ENCODE results near the gene EFNA4.

The EFNA4 gene

DNA sequence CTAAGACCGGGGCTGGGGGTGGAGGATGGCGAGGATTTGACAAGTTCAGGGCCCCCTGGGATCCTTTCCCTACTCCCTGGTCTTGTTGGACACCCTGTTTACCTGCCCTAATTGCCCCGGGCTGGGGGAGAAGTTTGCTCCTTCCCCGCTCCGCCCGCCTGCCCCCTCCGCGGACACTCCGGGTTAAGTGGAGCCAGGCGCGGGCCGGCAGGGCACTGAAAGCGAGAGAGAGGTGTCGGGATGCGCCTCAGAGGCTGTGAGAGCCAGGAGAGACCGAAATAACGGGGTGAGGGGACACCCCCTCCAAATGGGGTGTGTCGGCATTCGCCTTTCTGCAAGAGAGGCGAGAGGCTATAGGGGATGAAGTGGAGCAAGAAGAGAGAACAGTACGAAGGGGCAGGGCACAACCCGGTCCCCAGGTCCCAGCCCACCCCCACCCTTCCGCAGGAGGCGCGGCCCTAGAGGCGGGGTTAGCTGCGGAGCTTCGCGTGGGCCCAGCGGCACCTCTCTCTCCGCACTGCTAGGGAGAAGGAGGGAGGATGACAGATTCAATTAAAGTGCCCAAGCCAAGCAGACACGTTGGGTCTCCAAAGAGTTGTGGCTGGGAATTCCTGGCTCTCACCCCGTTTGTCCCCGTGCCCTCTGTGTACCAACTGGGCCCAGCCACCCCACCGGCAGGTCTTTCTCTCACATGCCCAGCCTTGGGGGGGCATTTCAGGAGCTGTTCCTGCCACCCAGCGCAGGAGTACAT lies 18.9 kb downstream of the EFNA4 start:
- Histone ChIP-seq H3K36me3 (ENCODE audit: control insufficient read depth, insufficient read depth, low read length) (no peaks in the 10 kb centered on the region), H3K27me3 (ENCODE audit: control insufficient read depth, insufficient read depth, low read length) (peaks cover 57% of the 10 kb centered on the region), H3K4me3 (ENCODE audit: low read length) (peak overlapping the region; percentile 19), H3K4me1 (ENCODE audit: control insufficient read depth, insufficient read depth, low read length) (peaks cover 79% of the 10 kb centered on the region), H3K9me3 (ENCODE audit: control insufficient read depth, low read length) (no peaks in the 10 kb centered on the region), H3K9ac (ENCODE audit: low read length) (peak overlapping the region; percentile 18)

GRCh38 chr1:155083052-155083541 lies 19.6 kb downstream of the EFNA4 start:
- peak overlapping the region; percentile 18 for H3K9ac ChIP-seq (ENCODE audit: low read length)
- H3K4me1 ChIP-seq (ENCODE audit: control insufficient read depth, insufficient read depth, low read length): peaks cover 73% of the 10 kb centered on the region
- no peaks in the 10 kb centered on the region for H3K36me3 ChIP-seq (ENCODE audit: control insufficient read depth, insufficient read depth, low read length)
- peaks cover 57% of the 10 kb centered on the region for H3K27me3 ChIP-seq (ENCODE audit: control insufficient read depth, insufficient read depth, low read length)
- H3K9me3 ChIP-seq (ENCODE audit: control insufficient read depth, low read length): no peaks in the 10 kb centered on the region
- H3K4me3 ChIP-seq (ENCODE audit: low read length): peak overlapping the region; percentile 19

- Histone ChIP-seq H3K4me1 (ENCODE audit: control insufficient read depth, insufficient read depth, low read length) (peaks cover 67% of the 10 kb centered on the region), H3K4me3 (ENCODE audit: low read length) (peak overlapping the region; percentile 87), H3K9ac (ENCODE audit: low read length) (peak overlapping the region; percentile 75), H3K27me3 (ENCODE audit: control insufficient read depth, insufficient read depth, low read length) (peaks cover 56% of the 10 kb centered on the region), H3K36me3 (ENCODE audit: control insufficient read depth, insufficient read depth, low read length) (no peaks in the 10 kb centered on the region), H3K9me3 (ENCODE audit: control insufficient read depth, low read length) (no peaks in the 10 kb centered on the region)
These were observed 20.6 kb downstream of the EFNA4 start for GRCh38 chr1:155083865-155084721.

DNA sequence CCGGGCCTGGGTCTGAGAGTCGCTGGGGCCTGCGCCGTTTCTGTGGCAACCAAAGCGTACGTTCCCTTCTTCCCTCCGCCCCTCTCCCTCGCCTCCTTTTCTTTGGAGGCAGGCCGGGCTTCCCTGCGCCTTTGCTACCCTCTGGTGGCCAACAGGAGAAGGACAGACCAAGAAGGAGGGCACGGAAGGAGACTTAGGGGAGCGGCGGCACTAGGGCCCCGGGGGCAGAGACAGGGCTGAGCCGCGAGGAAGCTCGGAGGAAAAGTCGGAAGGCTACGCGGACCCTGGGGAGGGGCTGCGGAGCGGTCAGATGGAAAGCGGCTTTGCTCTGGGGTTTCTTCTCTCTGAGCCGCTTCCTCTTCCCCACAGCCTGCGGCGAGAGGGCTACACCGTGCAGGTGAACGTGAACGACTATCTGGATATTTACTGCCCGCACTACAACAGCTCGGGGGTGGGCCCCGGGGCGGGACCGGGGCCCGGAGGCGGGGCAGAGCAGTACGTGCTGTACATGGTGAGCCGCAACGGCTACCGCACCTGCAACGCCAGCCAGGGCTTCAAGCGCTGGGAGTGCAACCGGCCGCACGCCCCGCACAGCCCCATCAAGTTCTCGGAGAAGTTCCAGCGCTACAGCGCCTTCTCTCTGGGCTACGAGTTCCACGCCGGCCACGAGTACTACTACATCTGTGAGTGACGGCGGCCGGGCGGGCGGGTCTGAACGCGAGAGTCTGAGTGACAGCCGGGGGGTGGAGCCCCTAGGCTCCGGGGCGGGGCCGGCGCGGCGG lies 21.4 kb downstream of the EFNA4 start:
- Histone ChIP-seq H3K9me3 (ENCODE audit: control insufficient read depth, low read length) (no peaks in the 10 kb centered on the region), H3K4me1 (ENCODE audit: control insufficient read depth, insufficient read depth, low read length) (peaks cover 59% of the 10 kb centered on the region)

DNA sequence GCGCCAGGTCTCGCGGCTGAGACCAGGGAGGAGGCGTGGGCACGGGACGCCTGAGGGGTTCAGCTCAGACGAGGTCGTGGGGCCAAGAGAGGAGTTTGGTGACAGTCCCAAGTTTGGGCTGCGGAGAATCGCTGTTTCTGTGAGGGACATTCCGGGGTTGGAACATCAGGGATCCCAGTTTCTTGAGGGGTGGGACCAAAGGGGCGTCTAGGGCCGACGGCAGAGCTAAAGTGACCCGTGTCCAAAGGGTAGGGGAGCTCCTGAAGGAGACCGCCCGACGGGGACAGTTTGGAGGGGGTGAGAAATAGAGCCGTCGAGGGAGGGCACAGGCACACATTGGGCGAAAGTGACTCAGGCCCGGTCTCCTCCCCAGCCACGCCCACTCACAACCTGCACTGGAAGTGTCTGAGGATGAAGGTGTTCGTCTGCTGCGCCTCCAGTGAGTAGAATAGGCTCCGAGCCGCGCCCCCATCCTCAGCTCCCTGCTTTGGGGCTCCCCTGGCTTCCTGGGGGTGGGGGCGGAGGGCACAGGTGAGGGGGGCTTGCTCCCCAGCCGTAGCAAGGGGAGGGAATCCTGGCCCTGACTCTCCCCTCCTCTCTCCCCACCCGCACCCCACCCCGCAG lies 22.1 kb downstream of the EFNA4 start:
- H3K36me3 ChIP-seq (ENCODE audit: control insufficient read depth, insufficient read depth, low read length): no peaks in the 10 kb centered on the region
- H3K4me1 ChIP-seq (ENCODE audit: control insufficient read depth, insufficient read depth, low read length): peaks cover 52% of the 10 kb centered on the region
- no peaks in the 10 kb centered on the region for H3K9me3 ChIP-seq (ENCODE audit: control insufficient read depth, low read length)
- peak overlapping the region; percentile 77 for H3K9ac ChIP-seq (ENCODE audit: low read length)
- peaks cover 41% of the 10 kb centered on the region for H3K27me3 ChIP-seq (ENCODE audit: control insufficient read depth, insufficient read depth, low read length)
- H3K4me3 ChIP-seq (ENCODE audit: low read length): peak overlapping the region; percentile 87

More for the DNA sequence above, 21.4 kb downstream of the EFNA4 start:
- peak overlapping the region; percentile 77 for H3K9ac ChIP-seq (ENCODE audit: low read length)
- no peaks in the 10 kb centered on the region for H3K36me3 ChIP-seq (ENCODE audit: control insufficient read depth, insufficient read depth, low read length)
- H3K27me3 ChIP-seq (ENCODE audit: control insufficient read depth, insufficient read depth, low read length): peaks cover 48% of the 10 kb centered on the region
- H3K4me3 ChIP-seq (ENCODE audit: low read length): peak overlapping the region; percentile 87

DNA sequence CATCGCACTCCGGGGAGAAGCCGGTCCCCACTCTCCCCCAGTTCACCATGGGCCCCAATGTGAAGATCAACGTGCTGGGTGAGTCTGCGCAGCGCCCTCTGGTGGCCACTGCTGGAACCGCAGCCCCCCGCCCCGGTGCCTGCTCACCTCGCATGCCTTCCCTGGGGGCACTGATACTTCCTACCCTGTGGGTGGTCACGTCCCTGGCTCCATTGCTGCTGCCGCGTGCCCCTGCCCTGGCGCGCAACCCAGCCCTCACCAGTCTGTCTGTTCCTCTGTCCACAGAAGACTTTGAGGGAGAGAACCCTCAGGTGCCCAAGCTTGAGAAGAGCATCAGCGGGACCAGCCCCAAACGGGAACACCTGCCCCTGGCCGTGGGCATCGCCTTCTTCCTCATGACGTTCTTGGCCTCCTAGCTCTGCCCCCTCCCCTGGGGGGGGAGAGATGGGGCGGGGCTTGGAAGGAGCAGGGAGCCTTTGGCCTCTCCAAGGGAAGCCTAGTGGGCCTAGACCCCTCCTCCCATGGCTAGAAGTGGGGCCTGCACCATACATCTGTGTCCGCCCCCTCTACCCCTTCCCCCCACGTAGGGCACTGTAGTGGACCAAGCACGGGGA lies 22.7 kb downstream of the EFNA4 start:
- Histone ChIP-seq H3K27me3 (ENCODE audit: control insufficient read depth, insufficient read depth, low read length) (peaks cover 34% of the 10 kb centered on the region), H3K4me1 (ENCODE audit: control insufficient read depth, insufficient read depth, low read length) (peaks cover 48% of the 10 kb centered on the region), H3K36me3 (ENCODE audit: control insufficient read depth, insufficient read depth, low read length) (no peaks in the 10 kb centered on the region), H3K9me3 (ENCODE audit: control insufficient read depth, low read length) (no peaks in the 10 kb centered on the region), H3K4me3 (ENCODE audit: low read length) (peak overlapping the region; percentile 87), H3K9ac (ENCODE audit: low read length) (no peak overlapping the region)

DNA sequence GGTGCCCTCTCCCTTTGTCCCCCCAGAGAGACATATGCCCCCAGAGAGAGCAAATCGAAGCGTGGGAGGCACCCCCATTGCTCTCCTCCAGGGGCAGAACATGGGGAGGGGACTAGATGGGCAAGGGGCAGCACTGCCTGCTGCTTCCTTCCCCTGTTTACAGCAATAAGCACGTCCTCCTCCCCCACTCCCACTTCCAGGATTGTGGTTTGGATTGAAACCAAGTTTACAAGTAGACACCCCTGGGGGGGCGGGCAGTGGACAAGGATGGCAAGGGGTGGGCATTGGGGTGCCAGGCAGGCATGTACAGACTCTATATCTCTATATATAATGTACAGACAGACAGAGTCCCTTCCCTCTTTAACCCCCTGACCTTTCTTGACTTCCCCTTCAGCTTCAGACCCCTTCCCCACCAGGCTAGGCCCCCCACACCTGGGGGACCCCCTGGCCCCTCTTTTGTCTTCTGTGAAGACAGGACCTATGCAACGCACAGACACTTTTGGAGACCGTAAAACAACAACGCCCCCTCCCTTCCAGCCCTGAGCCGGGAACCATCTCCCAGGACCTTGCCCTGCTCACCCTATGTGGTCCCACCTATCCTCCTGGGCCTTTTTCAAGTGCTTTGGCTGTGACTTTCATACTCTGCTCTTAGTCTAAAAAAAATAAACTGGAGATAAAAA lies 23.5 kb downstream of the EFNA4 start:
- Histone ChIP-seq H3K27me3 (ENCODE audit: control insufficient read depth, insufficient read depth, low read length) (peaks cover 27% of the 10 kb centered on the region), H3K4me1 (ENCODE audit: control insufficient read depth, insufficient read depth, low read length) (peaks cover 47% of the 10 kb centered on the region), H3K36me3 (ENCODE audit: control insufficient read depth, insufficient read depth, low read length) (no peaks in the 10 kb centered on the region), H3K9ac (ENCODE audit: low read length) (no peak overlapping the region), H3K4me3 (ENCODE audit: low read length) (no peak overlapping the region), H3K9me3 (ENCODE audit: control insufficient read depth, low read length) (no peaks in the 10 kb centered on the region)

DNA sequence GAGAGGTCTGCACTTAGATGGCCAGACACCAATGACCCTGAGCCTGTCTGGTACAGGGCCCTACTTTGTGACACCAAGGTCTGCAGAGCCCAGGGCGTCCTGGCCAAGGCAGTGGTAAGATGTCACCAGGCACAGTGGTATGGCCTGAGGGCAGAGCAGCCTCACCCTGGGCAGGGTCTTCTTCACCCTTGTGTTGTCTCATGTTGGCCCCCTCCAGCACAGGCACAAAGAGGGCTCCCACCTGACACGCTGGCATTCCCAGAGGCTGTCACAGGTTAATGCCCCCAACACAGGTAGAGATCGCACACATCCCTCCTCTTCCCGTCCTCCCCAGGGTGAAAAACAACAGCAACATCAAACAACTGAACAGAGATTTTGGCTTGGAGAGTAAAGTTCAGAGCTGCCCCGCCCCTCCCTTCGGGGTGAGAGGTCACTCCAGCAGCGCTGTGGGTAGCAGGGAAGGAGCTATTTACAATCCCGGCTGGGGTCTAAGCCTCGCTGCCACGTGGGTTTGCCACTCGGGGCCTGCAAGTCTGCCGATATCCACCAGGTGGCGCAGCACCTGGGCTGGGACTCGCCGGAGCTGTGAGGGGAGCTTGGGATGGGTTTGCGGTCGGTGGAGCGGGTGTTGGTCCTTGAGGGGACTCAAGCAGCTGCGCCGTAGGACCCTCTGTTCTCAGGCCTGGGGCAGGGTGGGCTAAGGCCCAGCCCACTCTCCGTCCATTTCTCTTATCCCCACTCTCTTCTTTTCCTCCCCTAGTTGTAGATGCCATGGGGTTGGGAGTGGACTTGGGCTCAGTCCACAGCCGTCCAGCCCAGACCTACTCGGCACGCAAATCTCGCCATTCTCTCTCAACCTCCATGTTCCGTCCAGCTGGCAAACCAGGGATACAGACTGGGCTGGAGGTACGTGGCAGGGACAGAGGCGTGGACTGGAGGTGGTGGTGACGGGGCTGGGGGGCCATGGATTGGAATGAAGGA lies 27.8 kb downstream of the EFNA4 start:
- H3K27me3 ChIP-seq (ENCODE audit: control insufficient read depth, insufficient read depth, low read length): no peaks in the 10 kb centered on the region
- no peak overlapping the region for H3K4me3 ChIP-seq (ENCODE audit: low read length)
- H3K4me1 ChIP-seq (ENCODE audit: control insufficient read depth, insufficient read depth, low read length): peaks cover 9% of the 10 kb centered on the region
- H3K9ac ChIP-seq (ENCODE audit: low read length): no peak overlapping the region
- H3K36me3 ChIP-seq (ENCODE audit: control insufficient read depth, insufficient read depth, low read length): no peaks in the 10 kb centered on the region
- H3K9me3 ChIP-seq (ENCODE audit: control insufficient read depth, low read length): no peaks in the 10 kb centered on the region

GRCh38 chr1:155092131-155092530 lies 28.6 kb downstream of the EFNA4 start:
- Histone ChIP-seq H3K9me3 (ENCODE audit: control insufficient read depth, low read length) (no peaks in the 10 kb centered on the region), H3K4me3 (ENCODE audit: low read length) (no peak overlapping the region), H3K36me3 (ENCODE audit: control insufficient read depth, insufficient read depth, low read length) (no peaks in the 10 kb centered on the region), H3K27me3 (ENCODE audit: control insufficient read depth, insufficient read depth, low read length) (no peaks in the 10 kb centered on the region), H3K4me1 (ENCODE audit: control insufficient read depth, insufficient read depth, low read length) (peaks cover 9% of the 10 kb centered on the region), H3K9ac (ENCODE audit: low read length) (no peak overlapping the region)

- H3K36me3 ChIP-seq (ENCODE audit: control insufficient read depth, insufficient read depth, low read length): no peaks in the 10 kb centered on the region
- H3K4me1 ChIP-seq (ENCODE audit: control insufficient read depth, insufficient read depth, low read length): peaks cover 9% of the 10 kb centered on the region
- no peak overlapping the region for H3K9ac ChIP-seq (ENCODE audit: low read length)
- H3K27me3 ChIP-seq (ENCODE audit: control insufficient read depth, insufficient read depth, low read length): no peaks in the 10 kb centered on the region
- H3K9me3 ChIP-seq (ENCODE audit: control insufficient read depth, low read length): no peaks in the 10 kb centered on the region
- no peak overlapping the region for H3K4me3 ChIP-seq (ENCODE audit: low read length)
These were observed 29.1 kb downstream of the EFNA4 start for GRCh38 chr1:155092641-155093040.

Measured in mucosa of stomach (tissue), 1 donor.